Neuronal stem cell (in vitro differentiated cells): ENCODE results near the gene PEX26.

Experiments
- DNase-seq: peaks from one replicate; pipeline ENCODE4 v3.0.0-alpha.2; 2013; ENCODE audit warnings: low spot score
- H2AFZ ChIP-seq: one replicate; pipeline ENCODE4 v1.6.1; 2013; ENCODE audit warnings: mild to moderate bottlenecking, low read length, inconsistent platforms
- H2AK5ac ChIP-seq: 2 replicates; pipeline ENCODE4 v1.6.1; 2013; ENCODE audit warnings: low read depth, mild to moderate bottlenecking, inconsistent platforms, low read length, moderate library complexity, mixed read lengths
- H2BK120ac ChIP-seq: 2 replicates; pipeline ENCODE4 v1.6.1; 2013; ENCODE audit warnings: low read depth, mild to moderate bottlenecking, inconsistent platforms, low read length, moderate library complexity, mixed read lengths
- H2BK12ac ChIP-seq: one replicate; pipeline ENCODE4 v1.6.1; 2013; ENCODE audit warnings: low read length, inconsistent platforms
- H2BK15ac ChIP-seq: 2 replicates; pipeline ENCODE4 v1.6.1; 2013; ENCODE audit warnings: mild to moderate bottlenecking, low read length, inconsistent platforms, mixed read lengths
- H2BK5ac ChIP-seq: one replicate; pipeline ENCODE4 v1.6.1; 2013; ENCODE audit warnings: inconsistent platforms, mild to moderate bottlenecking, low read length, moderate library complexity
- H3K14ac ChIP-seq: one replicate; pipeline ENCODE4 v1.6.1; 2013; ENCODE audit warnings: low read length, inconsistent platforms
- H3K18ac ChIP-seq: 2 replicates; pipeline ENCODE4 v1.6.1; 2013; ENCODE audit warnings: low read length, inconsistent platforms
- H3K23ac ChIP-seq: 2 replicates; pipeline ENCODE4 v1.6.1; 2013; ENCODE audit warnings: low read depth, mild to moderate bottlenecking, mixed read lengths, low read length, inconsistent platforms; ENCODE audit not compliant: poor library complexity
- H3K27ac ChIP-seq: replicated peaks from 3 replicates; pipeline ENCODE4 v1.5.1; 2013; ENCODE audit warnings: low read length, inconsistent platforms
- H3K27me3 ChIP-seq, 3 experiments: 2 replicates each; pipeline ENCODE4 v1.6.1; 2013; ENCODE audit warnings: low read length in 3 of 3, mild to moderate bottlenecking in 2 of 3, inconsistent platforms in 1 of 3, low read depth in 1 of 3, mixed read lengths in 1 of 3, moderate library complexity in 1 of 3; ENCODE audit not compliant: control insufficient read depth in 3 of 3, insufficient read depth in 3 of 3
- H3K36me3 ChIP-seq, 2 donors: replicated peaks in 1 of 2; 2 replicates each; pipeline ENCODE4 v1.6.1; 2013; ENCODE audit warnings: low read length in 2 of 2; ENCODE audit not compliant: control insufficient read depth in 2 of 2, insufficient read depth in 2 of 2
- H3K4ac ChIP-seq: 2 replicates; pipeline ENCODE4 v1.6.1; 2013; ENCODE audit warnings: inconsistent platforms, mild to moderate bottlenecking, low read length, moderate library complexity
- H3K4me1 ChIP-seq, 2 donors: 1 replicate in 1 of 2; 2 replicates in 1 of 2; pipeline ENCODE4 v1.6.1; 2013; ENCODE audit warnings: low read length in 2 of 2, low read depth in 1 of 2; ENCODE audit not compliant: control insufficient read depth in 2 of 2, insufficient read depth in 1 of 2
- H3K4me2 ChIP-seq: one replicate; pipeline ENCODE4 v1.6.1; 2013; ENCODE audit warnings: mild to moderate bottlenecking, low read length, inconsistent platforms; ENCODE audit not compliant: insufficient read depth, poor library complexity, severe bottlenecking
- H3K4me3 ChIP-seq, 2 donors: 2 replicates each; pipeline ENCODE4 v1.5.1; 2013; ENCODE audit warnings: low read length in 2 of 2, mild to moderate bottlenecking in 2 of 2, inconsistent platforms in 1 of 2, moderate library complexity in 1 of 2
- H3K79me1 ChIP-seq: one replicate; pipeline ENCODE4 v1.6.1; 2013; ENCODE audit warnings: low read depth, mild to moderate bottlenecking, inconsistent platforms, low read length, moderate library complexity
- H3K9ac ChIP-seq: one replicate; pipeline ENCODE4 v1.6.1; 2013; ENCODE audit warnings: mild to moderate bottlenecking, low read depth, low read length, inconsistent platforms; ENCODE audit not compliant: poor library complexity
- H3K9me3 ChIP-seq, 2 donors: replicated peaks in 1 of 2; 2 replicates each; pipeline versions ENCODE3 to v1.6.1; 2013; ENCODE audit warnings: low read length in 2 of 2, mild to moderate bottlenecking in 2 of 2, inconsistent platforms in 1 of 2, low read depth in 1 of 2, mixed read lengths in 1 of 2, moderate library complexity in 1 of 2; ENCODE audit not compliant: control insufficient read depth in 2 of 2, insufficient read depth in 1 of 2
- H4K8ac ChIP-seq: one replicate; pipeline ENCODE4 v1.6.1; 2013; ENCODE audit warnings: low read depth, mild to moderate bottlenecking, inconsistent platforms, low read length, moderate library complexity
- H4K91ac ChIP-seq: one replicate; pipeline ENCODE4 v1.6.1; 2013; ENCODE audit warnings: low read length, low read depth, mild to moderate bottlenecking, inconsistent platforms; ENCODE audit not compliant: poor library complexity
- WGBS, 2 donors: extraction: QIAGEN DNeasy Blood & Tissue Kit; methylation state at CpG; one replicate each; pipeline ENCODE4 v1.1.7; 2013; ENCODE audit warnings: missing lambda C conversion rate in 2 of 2, mixed read lengths in 1 of 2; ENCODE audit not compliant: insufficient read length in 2 of 2, insufficient replicate concordance in 1 of 2; ENCODE audit errors: extremely low coverage in 2 of 2; 5-methylcytosine and 5-hydroxymethylcytosine counted together

The PEX26 gene

DNA sequence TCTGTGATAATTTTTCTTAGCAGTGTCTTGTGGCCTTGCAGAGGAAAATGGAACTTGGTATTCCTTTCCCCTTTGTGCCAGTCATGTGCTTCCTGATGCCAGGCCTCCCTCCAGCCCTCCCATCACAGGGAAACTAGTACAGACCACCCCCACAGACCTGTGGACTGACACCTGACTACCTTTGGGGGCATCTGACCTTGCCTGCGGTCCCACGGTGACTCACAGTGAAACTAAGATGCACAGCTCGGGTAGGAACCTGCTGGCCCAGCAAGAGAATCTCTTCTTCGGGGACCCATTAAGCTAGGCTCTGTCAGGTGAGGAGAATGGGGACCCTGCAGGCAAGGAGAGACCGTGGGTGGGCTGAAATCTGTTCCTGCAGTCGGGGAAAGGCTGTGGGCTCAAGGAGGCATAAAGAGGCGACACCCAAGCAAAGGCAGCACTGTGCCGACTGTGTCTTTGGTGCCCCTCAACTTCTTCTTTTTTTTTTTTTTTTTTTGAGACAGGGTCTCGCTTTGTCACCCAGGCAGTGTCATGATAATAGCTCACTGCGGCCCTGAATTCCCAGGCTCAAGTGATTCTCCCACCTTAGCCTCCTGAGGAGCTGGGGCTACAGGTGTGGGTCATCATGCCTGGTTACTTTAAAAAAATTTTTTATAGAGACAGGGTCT lies 20.8 kb upstream of the PEX26 start:
- Histone ChIP-seq H4K8ac (no peak overlapping the region), H3K14ac (peak overlapping the region; percentile 94), H3K27me3 (peaks cover 0 to 15% (median 0%) of the 10 kb centered on the region in 3 experiments), H3K23ac (no peak overlapping the region), H2BK15ac (no peak overlapping the region), H2BK12ac (no peak overlapping the region), H3K27ac (no peak overlapping the region), H2BK5ac (no peak overlapping the region), H3K4ac (no peak overlapping the region), H3K9me3 (peaks cover 3 to 5% of the 10 kb centered on the region in 2 donors), H3K79me1 (no peaks in the 10 kb centered on the region), H3K18ac (no peak overlapping the region), H3K36me3 (no peaks in the 10 kb centered on the region), H3K9ac (no peak overlapping the region), H2BK120ac (no peak overlapping the region), H4K91ac (no peak overlapping the region), H3K4me1 (peaks cover 9 to 11% of the 10 kb centered on the region in 2 donors), H3K4me2 (no peak overlapping the region), H2AFZ (no peak overlapping the region), H3K4me3 (no peak overlapping the region), H2AK5ac (peak overlapping the region; percentile 41)
- WGBS, 2 donors, result no CpG with 5 or more reads among the region's 10 CpGs
- no peak for DNase-seq

DNA sequence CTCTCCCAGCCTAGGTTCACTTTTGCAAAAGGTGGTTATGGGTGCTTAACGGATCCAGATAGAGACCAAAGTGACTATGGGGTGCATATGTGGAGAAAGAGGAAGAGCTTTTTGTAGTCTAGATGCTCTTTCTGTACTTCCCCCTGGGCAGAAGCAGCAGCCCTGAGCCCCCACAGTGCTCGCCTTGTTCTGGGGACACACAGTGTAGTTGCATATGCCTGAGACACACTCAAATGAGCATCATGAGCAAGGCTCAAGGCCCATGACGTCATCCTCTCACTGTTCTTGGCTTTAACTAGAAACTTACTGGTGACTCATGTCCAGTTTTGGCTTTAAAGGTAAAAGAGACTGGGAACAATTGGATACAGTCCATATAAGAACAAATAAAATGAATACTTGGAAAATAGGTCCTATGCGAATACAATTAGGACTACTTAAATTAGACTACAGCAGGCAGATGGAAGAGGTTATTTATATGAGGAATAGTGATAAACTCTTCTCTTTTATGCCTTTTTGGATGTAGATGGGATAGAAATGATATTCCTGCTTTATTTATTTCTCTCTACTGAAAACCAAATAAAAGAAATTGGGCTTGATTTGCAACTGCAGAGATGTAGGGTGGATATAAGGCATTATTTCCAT lies 20.1 kb upstream of the PEX26 start:
- DNase-seq, result no peak
- H4K91ac ChIP-seq, result no peak overlapping the region
- H3K14ac ChIP-seq, result no peak overlapping the region
- no peak overlapping the region for H3K4me2 ChIP-seq
- H3K4ac ChIP-seq, result no peak overlapping the region
- no peak overlapping the region for H3K9ac ChIP-seq
- H2AK5ac ChIP-seq, result no peak overlapping the region
- H2BK15ac ChIP-seq, result no peak overlapping the region
- no peaks in the 10 kb centered on the region for H3K79me1 ChIP-seq
- H3K27me3 ChIP-seq, result peaks cover 0 to 15% (median 0%) of the 10 kb centered on the region in 3 experiments
- no peak overlapping the region for H3K27ac ChIP-seq
- no peak overlapping the region for H2BK120ac ChIP-seq
- no CpG with 5 or more reads among the region's 4 CpGs for WGBS, 2 donors
- no peak overlapping the region for H2BK12ac ChIP-seq
- no peaks in the 10 kb centered on the region for H3K36me3 ChIP-seq
- H3K9me3 ChIP-seq, result peaks cover 3 to 5% of the 10 kb centered on the region in 2 donors
- no peak overlapping the region for H2BK5ac ChIP-seq
- peaks cover 9 to 11% of the 10 kb centered on the region in 2 donors for H3K4me1 ChIP-seq
- no peak overlapping the region for H3K23ac ChIP-seq
- H3K18ac ChIP-seq, result no peak overlapping the region
- no peak overlapping the region for H3K4me3 ChIP-seq
- no peak overlapping the region for H4K8ac ChIP-seq
- H2AFZ ChIP-seq, result no peak overlapping the region

DNA sequence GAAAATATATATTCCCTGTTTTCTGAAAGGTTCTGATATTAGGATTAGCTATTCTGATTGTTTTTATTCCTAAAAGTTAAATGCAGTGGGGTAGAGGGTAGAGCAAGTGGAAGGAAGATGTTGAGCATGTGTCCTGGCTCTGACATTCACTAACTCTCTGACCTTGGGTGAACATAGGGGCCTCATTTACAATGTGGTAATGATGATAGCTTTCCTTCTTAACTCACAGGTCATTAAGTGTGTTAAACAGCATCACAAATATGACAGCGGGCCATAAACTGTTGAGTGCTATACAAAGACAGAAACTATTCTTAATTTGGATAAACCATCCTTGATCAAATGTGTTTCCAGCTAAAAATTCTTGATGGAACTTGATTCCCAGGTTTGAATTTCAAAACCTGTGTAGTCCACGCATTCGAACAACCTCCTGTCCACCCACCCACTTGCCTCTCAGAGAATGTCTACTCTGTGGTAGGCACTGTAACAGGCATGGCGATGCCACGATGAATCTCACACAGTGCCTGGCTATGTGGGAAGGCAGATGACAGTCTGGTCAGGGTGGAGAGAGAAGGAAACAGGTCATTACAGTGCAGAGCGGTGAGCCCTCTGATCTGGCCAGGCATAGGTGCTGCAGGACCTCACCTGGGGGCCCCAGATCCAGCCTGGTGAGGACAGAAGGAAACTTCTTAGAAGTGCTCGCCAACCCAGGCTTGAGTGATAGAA lies 19.3 kb upstream of the PEX26 start:
- no peak overlapping the region for H2BK12ac ChIP-seq
- H4K8ac ChIP-seq, result no peak overlapping the region
- H3K9ac ChIP-seq, result no peak overlapping the region
- H3K36me3 ChIP-seq, result no peaks in the 10 kb centered on the region
- no peak overlapping the region for H2AK5ac ChIP-seq
- H3K27me3 ChIP-seq, result peaks cover 0 to 15% (median 0%) of the 10 kb centered on the region in 3 experiments
- H3K14ac ChIP-seq, result no peak overlapping the region
- no peak overlapping the region for H3K27ac ChIP-seq
- H2BK15ac ChIP-seq, result no peak overlapping the region
- H2BK120ac ChIP-seq, result no peak overlapping the region
- DNase-seq, result no peak
- no peak overlapping the region for H4K91ac ChIP-seq
- H3K4me3 ChIP-seq, result no peak overlapping the region
- H3K79me1 ChIP-seq, result no peaks in the 10 kb centered on the region
- no CpG with 5 or more reads among the region's 7 CpGs for WGBS, 2 donors
- H3K4ac ChIP-seq, result no peak overlapping the region
- peaks cover 3 to 5% of the 10 kb centered on the region in 2 donors for H3K9me3 ChIP-seq
- H3K4me1 ChIP-seq, result peaks cover 9 to 11% of the 10 kb centered on the region in 2 donors
- no peak overlapping the region for H2BK5ac ChIP-seq
- no peak overlapping the region for H3K23ac ChIP-seq
- H3K4me2 ChIP-seq, result no peak overlapping the region
- no peak overlapping the region for H2AFZ ChIP-seq
- no peak overlapping the region for H3K18ac ChIP-seq

DNA sequence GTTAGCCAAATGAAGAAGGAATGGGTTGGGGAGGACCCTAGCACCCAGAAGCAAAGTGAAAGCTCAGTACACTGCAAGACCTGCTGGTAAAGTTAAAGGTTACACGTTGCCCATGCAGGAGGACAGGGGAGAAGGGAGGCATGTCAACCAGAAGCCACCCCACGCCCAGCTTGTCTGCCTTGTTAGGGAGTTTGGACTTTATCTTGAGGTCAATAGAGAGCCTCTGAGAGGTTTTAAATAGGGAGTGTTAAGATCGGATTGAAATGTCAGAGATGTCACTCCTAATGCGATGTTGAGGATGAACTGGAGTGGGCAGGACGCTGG lies 18.7 kb upstream of the PEX26 start:
- no peak overlapping the region for H2AFZ ChIP-seq
- no peak overlapping the region for H3K4me3 ChIP-seq

More for the DNA sequence above, 18.7 kb upstream of the PEX26 start:
- no peak overlapping the region for H2AK5ac ChIP-seq
- H3K4me2 ChIP-seq, result no peak overlapping the region
- no peaks in the 10 kb centered on the region for H3K36me3 ChIP-seq
- H2BK12ac ChIP-seq, result no peak overlapping the region
- peaks cover under 1 to 3% of the 10 kb centered on the region in 2 donors for H3K9me3 ChIP-seq
- H3K79me1 ChIP-seq, result no peaks in the 10 kb centered on the region
- H3K4ac ChIP-seq, result no peak overlapping the region
- no peak overlapping the region for H4K8ac ChIP-seq
- H4K91ac ChIP-seq, result no peak overlapping the region
- H3K14ac ChIP-seq, result no peak overlapping the region
- H2BK5ac ChIP-seq, result no peak overlapping the region
- no peak overlapping the region for H3K23ac ChIP-seq
- H3K27me3 ChIP-seq, result peaks cover 0 to 15% (median 0%) of the 10 kb centered on the region in 3 experiments
- no peak overlapping the region for H3K9ac ChIP-seq
- WGBS, 2 donors, result no CpG with 5 or more reads among the region's 5 CpGs
- H2BK15ac ChIP-seq, result no peak overlapping the region
- no peak overlapping the region for H3K18ac ChIP-seq
- no peak overlapping the region for H2BK120ac ChIP-seq
- H3K27ac ChIP-seq, result no peak overlapping the region
- DNase-seq, result no peak
- H3K4me1 ChIP-seq, result peaks cover 8 to 9% of the 10 kb centered on the region in 2 donors
